Activated naive CD8-positive, alpha-beta T cell treated with anti-CD3 and anti-CD28 coated beads, Interleukin-2, amount 10 ng/mL, durations not matched to agents 7 days and 5 days (primary cell): ENCODE data around the gene GDAP1L1. TPM values are rescaled to one million over a fixed set of nuclear protein-coding genes. Genes with fewer than 3 reads are reported as not detected.

ENCODE experiments used
- ATAC-seq: fragments of 150-1000 bp; cut with Tn5 transposase; one replicate; pipeline ENCODE4 v1.10.0; 2021; ENCODE audit warnings: low read depth, moderate library complexity
- POLR2A ChIA-PET: fragments of 350-600 bp; sonication (Branson Sonifier 250); formaldehyde crosslinking; loops from one replicate; lab custom pipeline; 2021; ENCODE audit warnings: antibody characterized with exemption; lab: Charles Lee
- DNase-seq: peaks from one replicate; pipeline ENCODE4 v3.0.0; 2021
- H3K27ac Mint-ChIP-seq: one replicate; pipeline ENCODE4 v1.8.0; 2022; ENCODE audit warnings: mild to moderate bottlenecking, mixed read lengths
- H3K27me3 Mint-ChIP-seq: one replicate; pipeline ENCODE4 v1.8.0; 2022; ENCODE audit warnings: mild to moderate bottlenecking, moderate library complexity, mixed read lengths
- H3K36me3 Mint-ChIP-seq: one replicate; pipeline ENCODE4 v1.8.0; 2021; ENCODE audit warnings: mild to moderate bottlenecking, mixed read lengths
- H3K4me1 Mint-ChIP-seq: one replicate; pipeline ENCODE4 v1.8.0; 2021; ENCODE audit warnings: mixed read lengths
- H3K4me3 Mint-ChIP-seq: one replicate; pipeline ENCODE4 v1.8.0; 2022; ENCODE audit warnings: mild to moderate bottlenecking, moderate library complexity, mixed read lengths
- H3K9me3 Mint-ChIP-seq: one replicate; pipeline ENCODE4 v1.8.0; 2021; ENCODE audit warnings: mixed read lengths
- total RNA-seq, 2 experiments: library from RNA; stranded (reverse); gene quantifications; one replicate each; pipeline ENCODE4 v1.2.3, GENCODE V29; 2021

GDAP1L1 gene
- total RNA-seq, result not detected

DNA sequence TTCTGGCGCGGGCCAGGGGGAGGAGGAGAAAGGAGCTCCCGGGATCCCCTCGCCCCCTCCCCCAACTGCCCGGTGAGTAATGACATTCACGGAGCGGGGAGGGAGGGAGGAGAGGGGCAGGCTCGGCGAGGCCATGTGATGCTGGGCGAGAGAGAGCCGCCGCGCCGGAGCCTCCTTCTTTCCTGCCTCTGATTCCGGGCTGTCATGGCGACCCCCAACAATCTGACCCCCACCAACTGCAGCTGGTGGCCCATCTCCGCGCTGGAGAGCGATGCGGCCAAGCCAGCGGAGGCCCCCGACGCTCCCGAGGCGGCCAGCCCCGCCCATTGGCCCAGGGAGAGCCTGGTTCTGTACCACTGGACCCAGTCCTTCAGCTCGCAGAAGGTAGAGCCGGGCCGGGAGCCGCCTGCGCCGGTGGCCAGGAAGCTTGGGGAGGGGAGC, at the start of gene GDAP1L1:
Gene GDAP1L1, plus strand, starts transcription at position 178 of the 441 bp plus-strand sequence. Its CDS starts 27 bp downstream, at position 205.
- Mint-ChIP-seq H3K36me3 (no peaks in the 10 kb centered on the region), H3K4me1 (no peaks in the 10 kb centered on the region), H3K27me3 (peaks cover 22% of the 10 kb centered on the region), H3K9me3 (peaks cover 1% of the 10 kb centered on the region), H3K27ac (no peak within 1 kb of the TSS), H3K4me3 (no peak within 1 kb of the TSS)
- DNase-seq (no peak), ATAC-seq (no peak)
- POLR2A ChIA-PET, result interaction anchor here (1.2 kb wide), 1 partner anchor 29 kb away, joined by 3 read pairs; no protein-coding TSS in a partner anchor

GRCh38 chr20:44198872-44199271, 48.2 kb upstream of the GDAP1L1 start:
- H3K27me3 Mint-ChIP-seq, result no peaks in the 10 kb centered on the region
- DNase-seq (no peak), ATAC-seq (peak; percentile 91)
- peaks cover 33% of the 10 kb centered on the region for H3K4me1 Mint-ChIP-seq
- H3K4me3 Mint-ChIP-seq, result peak overlapping the region; percentile 74
- H3K9me3 Mint-ChIP-seq, result no peaks in the 10 kb centered on the region
- H3K36me3 Mint-ChIP-seq, result peaks cover 40% of the 10 kb centered on the region
- H3K27ac Mint-ChIP-seq, result peak overlapping the region; percentile 48
- POLR2A ChIA-PET, result no interaction called here

DNA sequence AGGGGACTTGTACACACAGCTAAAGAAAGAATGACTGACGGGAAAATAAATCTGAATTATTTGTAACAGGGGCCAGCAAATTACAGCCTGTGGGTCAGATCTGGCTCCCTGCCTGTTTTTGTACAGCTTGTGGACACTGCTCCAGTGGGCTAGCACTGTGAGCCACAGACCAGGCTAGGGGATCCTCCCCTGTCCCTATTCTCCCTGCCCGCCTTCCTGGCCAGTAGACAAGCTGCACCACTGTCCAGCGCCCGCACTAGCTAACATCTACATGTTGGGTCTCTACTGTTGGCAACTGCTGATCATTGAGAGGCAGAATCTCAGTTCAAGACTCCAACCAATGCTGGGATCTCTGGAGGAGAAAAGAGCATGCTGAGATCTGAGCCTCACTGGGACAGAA, 47.2 kb upstream of the GDAP1L1 start:
- Mint-ChIP-seq H3K4me1 (peaks cover 34% of the 10 kb centered on the region), H3K27ac (no peak overlapping the region), H3K9me3 (no peaks in the 10 kb centered on the region), H3K27me3 (no peaks in the 10 kb centered on the region), H3K36me3 (peaks cover 41% of the 10 kb centered on the region), H3K4me3 (no peak overlapping the region)
- DNase-seq, result no peak
- POLR2A ChIA-PET, result no interaction called here
- ATAC-seq, result no peak

DNA sequence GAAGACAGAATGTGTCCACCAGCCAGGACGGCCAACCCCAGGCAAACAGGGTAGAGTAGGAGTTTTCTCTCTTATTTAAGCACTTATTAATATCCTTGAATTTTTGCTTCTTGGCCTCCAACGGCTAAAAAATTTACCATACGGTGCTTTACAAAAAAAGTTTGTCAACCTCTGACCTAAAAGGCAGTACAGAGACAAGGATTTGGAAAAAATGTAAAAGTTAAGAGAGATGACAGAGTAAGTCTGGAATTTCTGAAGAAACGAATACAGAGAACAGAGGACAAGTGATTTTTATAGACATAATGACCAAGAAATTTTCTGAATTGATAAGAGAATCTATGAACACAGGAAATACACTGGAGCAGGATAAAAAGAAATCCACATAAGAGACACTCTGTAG, 46.7 kb upstream of the GDAP1L1 start:
- no peak overlapping the region for H3K27ac Mint-ChIP-seq
- H3K27me3 Mint-ChIP-seq, result no peaks in the 10 kb centered on the region
- POLR2A ChIA-PET, result no interaction called here

DNA sequence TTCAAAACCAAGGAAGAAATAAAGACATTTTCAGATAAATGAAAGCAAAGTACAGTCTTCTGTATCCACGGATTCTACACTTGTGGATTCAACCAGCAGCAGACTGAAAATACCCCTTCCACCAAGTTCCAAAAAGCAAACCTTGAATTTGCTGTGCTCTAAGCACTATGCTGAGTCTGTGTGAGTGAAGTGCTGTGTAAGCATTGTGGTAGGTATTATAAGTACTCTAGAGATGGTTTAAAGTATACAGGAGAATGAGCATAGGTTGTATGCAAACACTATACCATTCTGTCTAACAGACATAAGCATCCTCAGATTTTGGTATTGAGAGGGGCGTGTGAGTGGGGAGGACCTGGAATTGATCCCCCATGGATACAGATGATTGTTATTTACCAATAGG, 46.1 kb upstream of the GDAP1L1 start:
- peaks cover 28% of the 10 kb centered on the region for H3K4me1 Mint-ChIP-seq
- no peaks in the 10 kb centered on the region for H3K27me3 Mint-ChIP-seq
- H3K36me3 Mint-ChIP-seq, result peaks cover 45% of the 10 kb centered on the region
- DNase-seq (no peak), ATAC-seq (no peak)
- POLR2A ChIA-PET, result no interaction called here
- H3K4me3 Mint-ChIP-seq, result no peak overlapping the region
- no peaks in the 10 kb centered on the region for H3K9me3 Mint-ChIP-seq
- no peak overlapping the region for H3K27ac Mint-ChIP-seq

More for the DNA sequence above, 46.7 kb upstream of the GDAP1L1 start:
- Mint-ChIP-seq H3K4me1 (peaks cover 32% of the 10 kb centered on the region), H3K9me3 (no peaks in the 10 kb centered on the region), H3K36me3 (peaks cover 44% of the 10 kb centered on the region), H3K4me3 (no peak overlapping the region)
- DNase-seq (no peak), ATAC-seq (no peak)

GRCh38 chr20:44203161-44203560, 43.9 kb upstream of the GDAP1L1 start:
- Mint-ChIP-seq H3K27me3 (no peaks in the 10 kb centered on the region), H3K4me3 (no peak overlapping the region), H3K9me3 (no peaks in the 10 kb centered on the region), H3K27ac (no peak overlapping the region), H3K4me1 (peaks cover 26% of the 10 kb centered on the region), H3K36me3 (peaks cover 36% of the 10 kb centered on the region)
- ATAC-seq (no peak), DNase-seq (no peak)
- POLR2A ChIA-PET, result no interaction called here

GRCh38 chr20:44204156-44204831, 42.8 kb upstream of the GDAP1L1 start:
- ATAC-seq (no peak), DNase-seq (no peak)
- peaks cover 34% of the 10 kb centered on the region for H3K36me3 Mint-ChIP-seq
- H3K27me3 Mint-ChIP-seq, result no peaks in the 10 kb centered on the region
- H3K4me1 Mint-ChIP-seq, result peaks cover 32% of the 10 kb centered on the region
- POLR2A ChIA-PET, result no interaction called here
- H3K27ac Mint-ChIP-seq, result no peak overlapping the region
- no peaks in the 10 kb centered on the region for H3K9me3 Mint-ChIP-seq
- no peak overlapping the region for H3K4me3 Mint-ChIP-seq

DNA sequence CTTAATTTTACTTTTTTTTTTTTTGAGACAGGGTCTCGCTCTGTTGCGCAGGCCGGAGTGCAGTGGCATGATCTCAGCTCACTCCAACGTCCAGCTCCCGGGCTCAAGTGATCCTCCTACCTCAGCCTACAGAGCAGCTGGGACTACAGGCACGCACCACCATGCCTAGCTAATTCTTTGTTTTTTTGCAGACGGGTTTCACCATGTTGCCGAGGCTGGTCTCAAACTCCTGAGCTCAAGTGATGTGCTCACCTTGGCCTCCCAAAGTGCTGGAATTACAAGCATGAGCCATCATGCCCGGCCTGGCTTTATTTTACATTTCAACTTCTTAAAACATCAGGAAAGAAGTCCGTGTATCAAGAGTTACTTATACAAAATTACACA, 42.3 kb upstream of the GDAP1L1 start:
- H3K4me1 Mint-ChIP-seq, result peaks cover 31% of the 10 kb centered on the region
- H3K27me3 Mint-ChIP-seq, result no peaks in the 10 kb centered on the region
- no peak for ATAC-seq
- POLR2A ChIA-PET, result no interaction called here
- peaks cover 29% of the 10 kb centered on the region for H3K36me3 Mint-ChIP-seq
- H3K4me3 Mint-ChIP-seq, result no peak overlapping the region
- no peak for DNase-seq
- H3K9me3 Mint-ChIP-seq, result no peaks in the 10 kb centered on the region
- H3K27ac Mint-ChIP-seq, result no peak overlapping the region

DNA sequence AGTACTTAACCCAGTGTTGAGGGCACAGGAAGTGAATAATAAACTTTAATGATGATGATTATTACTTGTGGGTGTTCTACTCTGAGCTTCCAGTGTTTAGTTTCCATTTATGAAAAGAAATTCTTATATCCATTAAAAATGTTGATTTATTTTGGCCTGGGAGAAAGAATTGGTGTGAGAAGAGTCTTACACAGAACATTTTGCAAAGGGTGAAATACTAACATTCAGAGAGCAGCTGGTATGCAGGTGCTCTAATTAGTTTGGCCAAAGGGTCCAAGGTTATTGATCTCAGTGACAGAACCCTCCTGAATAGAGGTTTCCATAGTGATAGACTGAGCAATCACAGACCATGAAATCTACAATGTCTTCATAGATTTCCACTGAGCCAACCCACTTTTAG, 41.0 kb upstream of the GDAP1L1 start:
- DNase-seq (no peak), ATAC-seq (no peak)
- POLR2A ChIA-PET, result no interaction called here
- Mint-ChIP-seq H3K4me3 (no peak overlapping the region), H3K36me3 (peaks cover 18% of the 10 kb centered on the region), H3K4me1 (peaks cover 28% of the 10 kb centered on the region), H3K27me3 (no peaks in the 10 kb centered on the region), H3K9me3 (no peaks in the 10 kb centered on the region), H3K27ac (no peak overlapping the region)

DNA sequence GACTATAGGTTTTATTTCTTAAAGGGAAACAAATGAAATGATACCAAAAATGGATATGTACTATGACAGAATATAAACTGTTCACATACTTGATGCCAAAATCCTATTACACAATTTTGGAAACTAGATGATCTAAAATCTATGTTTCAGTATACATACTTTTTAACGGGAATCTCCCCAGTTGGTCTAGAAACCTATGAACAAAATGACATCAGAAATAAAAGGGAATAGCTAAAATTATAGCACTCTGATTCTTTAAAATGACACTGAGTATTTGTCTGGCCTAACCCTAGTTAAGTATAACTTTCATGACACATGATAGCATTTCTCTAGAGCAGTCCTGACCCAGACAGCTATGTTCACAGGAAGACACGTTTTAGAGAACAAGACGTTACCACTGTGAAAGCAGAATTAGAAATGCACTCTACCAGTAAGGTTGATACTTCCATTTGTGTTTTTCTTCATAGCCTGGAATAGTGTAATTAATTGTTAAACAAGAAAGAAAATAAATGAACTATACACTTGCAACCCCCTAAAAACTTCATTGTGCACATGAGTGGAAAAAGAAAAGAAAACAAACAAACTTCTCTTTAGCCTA, 39.9 kb upstream of the GDAP1L1 start:
- no peaks in the 10 kb centered on the region for H3K27me3 Mint-ChIP-seq
- no peak overlapping the region for H3K27ac Mint-ChIP-seq
- H3K4me3 Mint-ChIP-seq, result no peak overlapping the region

DNA sequence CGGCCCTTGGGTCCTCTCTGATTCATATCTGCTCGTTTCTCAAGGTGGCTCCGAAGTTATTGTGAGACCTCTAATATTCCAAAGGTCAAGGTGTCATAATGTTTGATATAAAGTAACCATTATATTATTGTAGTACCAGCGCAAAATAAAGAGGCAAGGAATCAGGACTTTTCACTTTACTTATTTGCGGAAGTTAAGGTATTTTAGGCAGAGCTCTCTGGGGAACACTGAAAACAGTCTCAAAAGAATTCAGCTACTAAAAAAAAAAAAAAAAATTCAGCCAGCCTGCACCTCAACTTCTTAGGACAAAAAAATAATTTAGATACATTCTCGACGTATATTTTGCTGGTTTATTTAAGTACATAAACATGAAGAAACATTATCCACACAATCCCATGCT, 38.9 kb upstream of the GDAP1L1 start:
- H3K27ac Mint-ChIP-seq, result no peak overlapping the region
- DNase-seq (no peak), ATAC-seq (no peak)
- H3K9me3 Mint-ChIP-seq, result no peaks in the 10 kb centered on the region
- H3K4me3 Mint-ChIP-seq, result peak overlapping the region; percentile 52
- H3K36me3 Mint-ChIP-seq, result peaks cover 12% of the 10 kb centered on the region
- no peaks in the 10 kb centered on the region for H3K27me3 Mint-ChIP-seq
- peaks cover 38% of the 10 kb centered on the region for H3K4me1 Mint-ChIP-seq
- POLR2A ChIA-PET, result no interaction called here

More for the DNA sequence above, 39.9 kb upstream of the GDAP1L1 start:
- Mint-ChIP-seq H3K9me3 (no peaks in the 10 kb centered on the region), H3K36me3 (peaks cover 12% of the 10 kb centered on the region), H3K4me1 (peaks cover 38% of the 10 kb centered on the region)
- POLR2A ChIA-PET, result no interaction called here
- no peak for ATAC-seq
- no peak for DNase-seq

DNA sequence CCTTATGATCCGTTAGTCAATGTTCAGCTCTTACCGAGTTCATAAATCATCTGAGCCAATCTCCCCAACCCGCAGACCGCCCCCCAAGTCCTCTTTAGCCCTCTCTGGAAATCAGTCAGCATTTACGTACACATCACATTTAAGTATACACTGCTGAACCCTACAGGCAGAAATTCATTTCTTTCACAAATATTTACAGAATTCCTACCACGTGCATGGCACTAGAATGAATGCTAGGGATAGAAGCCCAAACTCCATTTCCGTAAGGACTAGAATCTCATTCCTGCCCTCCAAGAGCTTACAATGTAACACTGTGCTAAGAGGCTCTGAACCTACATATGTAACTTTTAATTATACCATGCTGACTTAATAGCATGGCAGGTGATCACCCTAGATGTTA, 38.3 kb upstream of the GDAP1L1 start:
- POLR2A ChIA-PET, result no interaction called here
- DNase-seq, result no peak
- Mint-ChIP-seq H3K27ac (peak overlapping the region; percentile 8), H3K36me3 (peaks cover 12% of the 10 kb centered on the region), H3K27me3 (no peaks in the 10 kb centered on the region), H3K9me3 (no peaks in the 10 kb centered on the region), H3K4me1 (peaks cover 38% of the 10 kb centered on the region), H3K4me3 (peak overlapping the region; percentile 96)
- no peak for ATAC-seq

- Mint-ChIP-seq H3K4me3 (peak overlapping the region; percentile 96), H3K27me3 (no peaks in the 10 kb centered on the region), H3K27ac (peak overlapping the region; percentile 96), H3K9me3 (no peaks in the 10 kb centered on the region), H3K4me1 (peaks cover 37% of the 10 kb centered on the region), H3K36me3 (peaks cover 11% of the 10 kb centered on the region)
- DNase-seq, result no peak
- POLR2A ChIA-PET, result interaction anchor here (0.9 to 1.4 kb wide), 4 partner anchors 9 to 753 kb away, joined by 3 to 7 read pairs (median 4); no protein-coding TSS in a partner anchor
- ATAC-seq, result no peak
These were observed 37.3 kb upstream of the GDAP1L1 start for GRCh38 chr20:44209686-44210405.
